ENCODE results near the gene SNX32. TPM values are rescaled to one million over a fixed set of nuclear protein-coding genes. Genes with fewer than 3 reads are reported as not detected.
A peak's percentile ranks its signal among the peaks of the same experiment; 100 is the strongest.

The SNX32 gene
- polyA plus RNA-seq, 2 of the 4 experiments (the other 2 are of a cell fraction), result 0.08 TPM; not detected in 1

DNA sequence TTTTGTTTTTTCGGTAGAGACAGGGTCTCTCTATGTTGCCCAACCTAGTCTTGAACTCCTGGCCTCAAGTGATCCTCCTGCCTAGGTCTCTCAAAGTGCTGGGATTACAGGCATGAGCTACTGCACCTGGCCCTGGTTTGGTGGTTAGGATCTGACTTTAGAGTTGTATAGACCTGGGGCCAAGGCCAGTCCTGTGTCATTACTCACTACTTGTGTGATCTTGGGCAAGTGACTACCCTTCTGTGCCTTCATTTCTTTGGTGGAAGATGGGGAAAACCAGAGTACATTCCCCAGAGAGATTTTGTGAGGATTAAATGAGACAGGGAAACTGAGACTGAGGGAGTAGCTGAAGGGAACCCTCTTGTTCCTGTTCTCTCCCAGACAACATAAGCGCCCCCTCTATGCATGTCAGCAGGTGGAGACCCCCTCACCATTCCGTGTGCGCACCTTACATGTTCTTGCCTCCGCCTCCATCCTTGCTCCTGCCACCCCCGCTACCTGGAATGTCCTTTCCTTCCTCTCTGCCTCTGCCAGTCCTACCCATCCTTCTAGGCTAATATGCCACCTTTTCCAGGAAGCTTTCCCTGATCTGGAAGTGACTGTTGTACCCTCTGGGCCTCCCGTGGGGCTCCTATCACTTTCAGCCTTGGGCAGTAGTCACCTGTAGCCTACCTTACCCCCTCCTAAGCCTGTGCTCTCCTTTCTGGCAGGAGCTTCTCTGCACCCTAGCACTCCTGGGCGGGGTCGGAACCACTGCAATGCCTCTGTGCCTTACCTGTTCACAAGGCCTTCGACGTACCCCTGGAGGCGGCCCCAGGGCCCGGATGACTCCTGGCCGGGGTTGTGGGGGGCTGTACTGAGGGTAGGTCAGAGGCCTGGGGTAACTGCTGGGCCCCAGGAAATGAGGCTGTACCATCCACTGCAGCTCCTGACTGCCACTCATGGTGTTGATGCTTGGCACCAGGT is 62.6 kb downstream of the SNX32 start (continued):
- TF ChIP-seq MAZ (IDR thresholded peaks at IDR 0.05; ENCODE audit: borderline replicate concordance, low read depth, low read length), result no peak
- TF ChIP-seq CHD2 (IDR thresholded peaks at IDR 0.05; ENCODE audit: low read length, partially characterized antibody), result no peak
- no peak for TF ChIP-seq MYC (IDR thresholded peaks at IDR 0.05; ENCODE audit: borderline replicate concordance, low read length)
- no peak for TF ChIP-seq ZFP36 (IDR thresholded peaks at IDR 0.05; ENCODE audit: borderline replicate concordance, partially characterized antibody)
- no peak for TF ChIP-seq BHLHE40 (IDR thresholded peaks at IDR 0.05; ENCODE audit: low read depth, low read length)
- no peak for TF ChIP-seq FOXS1 (CRISPR knock-in tag; IDR thresholded peaks at IDR 0.05)
- no peak for TF ChIP-seq NFE2L2 (conservative IDR thresholded peaks at IDR 0.05; ENCODE audit: low read length)
- peak; percentile 74 for TF ChIP-seq TP53 (CRISPR knock-in tag; IDR thresholded peaks at IDR 0.05)
- TF ChIP-seq EHMT2 (IDR thresholded peaks at IDR 0.05; ENCODE audit: low read depth), result no peak
- TF ChIP-seq, protein P1, sequence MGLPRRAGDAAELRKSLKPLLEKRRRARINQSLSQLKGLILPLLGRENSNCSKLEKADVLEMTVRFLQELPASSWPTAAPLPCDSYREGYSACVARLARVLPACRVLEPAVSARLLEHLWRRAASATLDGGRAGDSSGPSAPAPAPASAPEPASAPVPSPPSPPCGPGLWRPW (IDR thresholded peaks at IDR 0.05), result no peak
- no peak for TF ChIP-seq ZNF302 (CRISPR knock-in tag; IDR thresholded peaks at IDR 0.05)
- no peak for TF ChIP-seq ZC3H11A (IDR thresholded peaks at IDR 0.05)
- TF ChIP-seq, protein P2, sequence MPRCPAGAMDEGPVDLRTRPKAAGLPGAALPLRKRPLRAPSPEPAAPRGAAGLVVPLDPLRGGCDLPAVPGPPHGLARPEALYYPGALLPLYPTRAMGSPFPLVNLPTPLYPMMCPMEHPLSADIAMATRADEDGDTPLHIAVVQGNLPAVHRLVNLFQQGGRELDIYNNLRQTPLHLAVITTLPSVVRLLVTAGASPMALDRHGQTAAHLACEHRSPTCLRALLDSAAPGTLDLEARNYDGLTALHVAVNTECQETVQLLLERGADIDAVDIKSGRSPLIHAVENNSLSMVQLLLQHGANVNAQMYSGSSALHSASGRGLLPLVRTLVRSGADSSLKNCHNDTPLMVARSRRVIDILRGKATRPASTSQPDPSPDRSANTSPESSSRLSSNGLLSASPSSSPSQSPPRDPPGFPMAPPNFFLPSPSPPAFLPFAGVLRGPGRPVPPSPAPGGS (IDR thresholded peaks at IDR 0.05), result no peak
- TF ChIP-seq, protein P3, sequence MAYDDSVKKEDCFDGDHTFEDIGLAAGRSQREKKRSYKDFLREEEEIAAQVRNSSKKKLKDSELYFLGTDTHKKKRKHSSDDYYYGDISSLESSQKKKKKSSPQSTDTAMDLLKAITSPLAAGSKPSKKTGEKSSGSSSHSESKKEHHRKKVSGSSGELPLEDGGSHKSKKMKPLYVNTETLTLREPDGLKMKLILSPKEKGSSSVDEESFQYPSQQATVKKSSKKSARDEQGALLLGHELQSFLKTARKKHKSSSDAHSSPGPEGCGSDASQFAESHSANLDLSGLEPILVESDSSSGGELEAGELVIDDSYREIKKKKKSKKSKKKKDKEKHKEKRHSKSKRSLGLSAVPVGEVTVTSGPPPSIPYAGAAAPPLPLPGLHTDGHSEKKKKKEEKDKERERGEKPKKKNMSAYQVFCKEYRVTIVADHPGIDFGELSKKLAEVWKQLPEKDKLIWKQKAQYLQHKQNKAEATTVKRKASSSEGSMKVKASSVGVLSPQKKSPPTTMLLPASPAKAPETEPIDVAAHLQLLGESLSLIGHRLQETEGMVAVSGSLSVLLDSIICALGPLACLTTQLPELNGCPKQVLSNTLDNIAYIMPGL (CRISPR knock-in tag; IDR thresholded peaks at IDR 0.05; ENCODE audit: borderline replicate concordance), result no peak
- no peak for TF ChIP-seq HDAC2 (IDR thresholded peaks at IDR 0.05)
- TF ChIP-seq CEBPB (IDR thresholded peaks at IDR 0.05), result no peak
- TF ChIP-seq HEYL (CRISPR knock-in tag; IDR thresholded peaks at IDR 0.05), result no peak
- TF ChIP-seq JUNB (IDR thresholded peaks at IDR 0.05), result no peak
- no peak for TF ChIP-seq EP300 (IDR thresholded peaks at IDR 0.05)
- TF ChIP-seq NPAS2 (CRISPR knock-in tag; IDR thresholded peaks at IDR 0.05; ENCODE audit: borderline replicate concordance), result no peak
- TF ChIP-seq CBX2 (IDR thresholded peaks at IDR 0.05; ENCODE audit: borderline replicate concordance, low read depth), result no peak
- peak; percentile 38; the same call in 1 of the 2 replicates for TF ChIP-seq HOXB5 (CRISPR knock-in tag; IDR thresholded peaks at IDR 0.05)
- TF ChIP-seq SREBF2 (IDR thresholded peaks at IDR 0.05), result no peak
- no peak for TF ChIP-seq CBX8 (IDR thresholded peaks at IDR 0.05)
- TF ChIP-seq POLR2A (IDR thresholded peaks at IDR 0.05; ENCODE audit: low read length), result no peak
- TF ChIP-seq, protein P4, sequence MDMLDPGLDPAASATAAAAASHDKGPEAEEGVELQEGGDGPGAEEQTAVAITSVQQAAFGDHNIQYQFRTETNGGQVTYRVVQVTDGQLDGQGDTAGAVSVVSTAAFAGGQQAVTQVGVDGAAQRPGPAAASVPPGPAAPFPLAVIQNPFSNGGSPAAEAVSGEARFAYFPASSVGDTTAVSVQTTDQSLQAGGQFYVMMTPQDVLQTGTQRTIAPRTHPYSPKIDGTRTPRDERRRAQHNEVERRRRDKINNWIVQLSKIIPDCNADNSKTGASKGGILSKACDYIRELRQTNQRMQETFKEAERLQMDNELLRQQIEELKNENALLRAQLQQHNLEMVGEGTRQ (IDR thresholded peaks at IDR 0.05), result no peak
- TF ChIP-seq, protein P5, sequence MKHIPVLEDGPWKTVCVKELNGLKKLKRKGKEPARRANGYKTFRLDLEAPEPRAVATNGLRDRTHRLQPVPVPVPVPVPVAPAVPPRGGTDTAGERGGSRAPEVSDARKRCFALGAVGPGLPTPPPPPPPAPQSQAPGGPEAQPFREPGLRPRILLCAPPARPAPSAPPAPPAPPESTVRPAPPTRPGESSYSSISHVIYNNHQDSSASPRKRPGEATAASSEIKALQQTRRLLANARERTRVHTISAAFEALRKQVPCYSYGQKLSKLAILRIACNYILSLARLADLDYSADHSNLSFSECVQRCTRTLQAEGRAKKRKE (CRISPR knock-in tag; IDR thresholded peaks at IDR 0.05; ENCODE audit: low read depth), result peak; percentile 33; the same call in 1 of the 2 replicates
- no peak for TF ChIP-seq RFX5 (IDR thresholded peaks at IDR 0.05)
- TF ChIP-seq, protein P6, sequence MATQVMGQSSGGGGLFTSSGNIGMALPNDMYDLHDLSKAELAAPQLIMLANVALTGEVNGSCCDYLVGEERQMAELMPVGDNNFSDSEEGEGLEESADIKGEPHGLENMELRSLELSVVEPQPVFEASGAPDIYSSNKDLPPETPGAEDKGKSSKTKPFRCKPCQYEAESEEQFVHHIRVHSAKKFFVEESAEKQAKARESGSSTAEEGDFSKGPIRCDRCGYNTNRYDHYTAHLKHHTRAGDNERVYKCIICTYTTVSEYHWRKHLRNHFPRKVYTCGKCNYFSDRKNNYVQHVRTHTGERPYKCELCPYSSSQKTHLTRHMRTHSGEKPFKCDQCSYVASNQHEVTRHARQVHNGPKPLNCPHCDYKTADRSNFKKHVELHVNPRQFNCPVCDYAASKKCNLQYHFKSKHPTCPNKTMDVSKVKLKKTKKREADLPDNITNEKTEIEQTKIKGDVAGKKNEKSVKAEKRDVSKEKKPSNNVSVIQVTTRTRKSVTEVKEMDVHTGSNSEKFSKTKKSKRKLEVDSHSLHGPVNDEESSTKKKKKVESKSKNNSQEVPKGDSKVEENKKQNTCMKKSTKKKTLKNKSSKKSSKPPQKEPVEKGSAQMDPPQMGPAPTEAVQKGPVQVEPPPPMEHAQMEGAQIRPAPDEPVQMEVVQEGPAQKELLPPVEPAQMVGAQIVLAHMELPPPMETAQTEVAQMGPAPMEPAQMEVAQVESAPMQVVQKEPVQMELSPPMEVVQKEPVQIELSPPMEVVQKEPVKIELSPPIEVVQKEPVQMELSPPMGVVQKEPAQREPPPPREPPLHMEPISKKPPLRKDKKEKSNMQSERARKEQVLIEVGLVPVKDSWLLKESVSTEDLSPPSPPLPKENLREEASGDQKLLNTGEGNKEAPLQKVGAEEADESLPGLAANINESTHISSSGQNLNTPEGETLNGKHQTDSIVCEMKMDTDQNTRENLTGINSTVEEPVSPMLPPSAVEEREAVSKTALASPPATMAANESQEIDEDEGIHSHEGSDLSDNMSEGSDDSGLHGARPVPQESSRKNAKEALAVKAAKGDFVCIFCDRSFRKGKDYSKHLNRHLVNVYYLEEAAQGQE (IDR thresholded peaks at IDR 0.05), result no peak
- no peak for TF ChIP-seq HOXB13 (CRISPR knock-in tag; IDR thresholded peaks at IDR 0.05; ENCODE audit: low read depth)
- TF ChIP-seq RAD21 (conservative IDR thresholded peaks at IDR 0.05 in 1 of 2, IDR thresholded peaks at IDR 0.05 in 1 of 2), result no peak
- TF ChIP-seq TFCP2L1 (CRISPR knock-in tag; IDR thresholded peaks at IDR 0.05), result peak; percentile 20; the same call in 1 of the 2 replicates
- peak; percentile 99 for TF ChIP-seq POLR2AphosphoS2 (conservative IDR thresholded peaks at IDR 0.05; ENCODE audit: low read length)
- TF ChIP-seq, protein P7, sequence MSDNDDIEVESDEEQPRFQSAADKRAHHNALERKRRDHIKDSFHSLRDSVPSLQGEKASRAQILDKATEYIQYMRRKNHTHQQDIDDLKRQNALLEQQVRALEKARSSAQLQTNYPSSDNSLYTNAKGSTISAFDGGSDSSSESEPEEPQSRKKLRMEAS (IDR thresholded peaks at IDR 0.05), result no peak
- no peak for TF ChIP-seq KDM5A (IDR thresholded peaks at IDR 0.05)
